Measurements from ENCODE around the gene TMEM108. TPM values are rescaled to one million over a fixed set of nuclear protein-coding genes. Genes with fewer than 3 reads are reported as not detected.

The TMEM108 gene
- total and polyA plus RNA-seq, 2 of the 4 experiments (the other 2 are of a cell fraction), result 0.18 to 2.2 TPM

GRCh38 chr3:133007601-133008000, 30.6 kb upstream of the TMEM108 start:
- H3K14ac ChIP-seq (replicated peaks; ENCODE audit: low read depth, low read length), result no peak overlapping the region
- ATAC-seq (ENCODE audit: low read depth) (no peak), DNase-seq (no peak)
- no peak overlapping the region for H3K56ac ChIP-seq (ENCODE audit: extremely low read depth, insufficient read depth, low read length)
- H3K27ac ChIP-seq (ENCODE audit: insufficient read depth, low read length), result no peak overlapping the region
- H2AK5ac ChIP-seq (ENCODE audit: low read depth, low read length), result no peak overlapping the region
- H4K20me1 ChIP-seq (ENCODE audit: insufficient read depth, low read length), result no peaks in the 10 kb centered on the region
- no TSS peak for BruUV-seq (replicated peaks)
- no peak overlapping the region for H2AFZ ChIP-seq (replicated peaks; ENCODE audit: low read length, poor library complexity)
- H3K27me3 ChIP-seq (ENCODE audit: control insufficient read depth, insufficient read depth, low read length), result no peaks in the 10 kb centered on the region
- no peak overlapping the region for H3K9ac ChIP-seq (ENCODE audit: low read depth, low read length)
- H2BK120ac ChIP-seq (ENCODE audit: low read depth, low read length), result no peak overlapping the region
- no peak overlapping the region for H3K4me2 ChIP-seq (ENCODE audit: low read depth, low read length)
- no peak overlapping the region for H3K4me3 ChIP-seq (ENCODE audit: insufficient read depth, low read depth, low read length)
- ChIA-PET CTCF (interaction anchor here (1.4 kb wide), 1 partner anchor 10 kb away, joined by 4 read pairs; no protein-coding TSS in a partner anchor), POLR2A (ENCODE audit: unreplicated experiment) (no interaction called here)
- H3K9me1 ChIP-seq (ENCODE audit: insufficient read depth, low read length), result no peaks in the 10 kb centered on the region
- H2BK15ac ChIP-seq (ENCODE audit: low read depth, low read length), result no peak overlapping the region
- H4K91ac ChIP-seq (ENCODE audit: insufficient read depth, low read depth, low read length), result no peak overlapping the region
- H3K4me1 ChIP-seq (ENCODE audit: control insufficient read depth, insufficient read depth, low read length), result no peaks in the 10 kb centered on the region
- dilution Hi-C loops (cut with HindIII; ENCODE audit: low sequenced_read_pairs, unreplicated experiment), result no loop called here
- no peak overlapping the region for H3K23ac ChIP-seq (ENCODE audit: low read depth, low read length)
- no CpG with 5 or more reads among the region's 2 CpGs for WGBS, 2 experiments (ENCODE audit: extremely low coverage in 2 of 2, insufficient read length in 1 of 2)
- in situ Hi-C loops (cut with MboI; ENCODE audit: low sequenced_read_pairs), result no loop called here
- H3K36me3 ChIP-seq (ENCODE audit: control insufficient read depth, insufficient read depth, low read length), result no peaks in the 10 kb centered on the region
- no peak overlapping the region for H2AK9ac ChIP-seq (replicated peaks; ENCODE audit: low read depth, low read length, poor library complexity)
- H3K4ac ChIP-seq (ENCODE audit: low read depth, low read length), result no peak overlapping the region
- no peak overlapping the region for H4K5ac ChIP-seq (ENCODE audit: low read depth, low read length)
- no peak overlapping the region for H3K18ac ChIP-seq (ENCODE audit: low read depth, low read length)
- H3K9me3 ChIP-seq (ENCODE audit: control insufficient read depth, insufficient read depth, low read length), result no peaks in the 10 kb centered on the region
- H3K79me1 ChIP-seq (ENCODE audit: low read depth in 1 of 2, low read length in 2 of 2), result no peaks in the 10 kb centered on the region
- intact Hi-C loops (cut with micrococcal nuclease), result no loop called here
- no peak overlapping the region for H2BK5ac ChIP-seq (ENCODE audit: low read depth, low read length, poor library complexity, severe bottlenecking)
- 0 out of 2 replicates have a peak, but pooled peaks have one; percentile 17 for TF ChIP-seq NFE2L2 (IDR thresholded peaks at IDR 0.05; ENCODE audit: low read depth, low read length)
- no peak for TF ChIP-seq RAD21 (IDR thresholded peaks at IDR 0.05; ENCODE audit: low read length)
- TF ChIP-seq MAFK (IDR thresholded peaks at IDR 0.05; ENCODE audit: low read depth, low read length), result peak; percentile 100
- no peak overlapping the region for H2BK20ac ChIP-seq (ENCODE audit: low read depth, low read length)
- H4K8ac ChIP-seq (ENCODE audit: low read depth in 2 of 2, low read length in 2 of 2), result no peak overlapping the region
